Measurements from ENCODE around the gene IL12RB2. TPM values are rescaled to one million over a fixed set of nuclear protein-coding genes. Genes with fewer than 3 reads are reported as not detected.

IL12RB2 gene
- total RNA-seq, 4 donors from 2014 or later = 0.79 to 4.5 (median 1.6) TPM

GRCh38 chr1:67298762-67299161, 8.9 kb upstream of the IL12RB2 start:
- TF ChIP-seq CTCF (IDR thresholded peaks at IDR 0.05) = no peak
- TF ChIP-seq POLR2A (IDR thresholded peaks at IDR 0.05) = no peak
- TF ChIP-seq POLR2AphosphoS5 (IDR thresholded peaks at IDR 0.05) = no peak
- TF ChIP-seq EP300 (IDR thresholded peaks at IDR 0.05) = no peak
- H3K27ac ChIP-seq = no peak overlapping the region
- no peaks in the 10 kb centered on the region for H3K4me1 ChIP-seq
- no peak overlapping the region for H3K4me3 ChIP-seq
- no peaks in the 10 kb centered on the region for H3K36me3 ChIP-seq
- WGBS = 75% methylated on average over 2 of the region's 2 CpGs
- H3K27me3 ChIP-seq = no peaks in the 10 kb centered on the region
- no peak for DNase-seq (ENCODE audit: low spot score in 2 of 2)
- no peaks in the 10 kb centered on the region for H3K9me3 ChIP-seq

- Histone ChIP-seq H3K36me3 (no peaks in the 10 kb centered on the region), H3K4me1 (no peaks in the 10 kb centered on the region), H3K27me3 (no peaks in the 10 kb centered on the region), H3K9me3 (no peaks in the 10 kb centered on the region), H3K4me3 (no peak overlapping the region), H3K27ac (no peak overlapping the region)
- no peak for TF ChIP-seq POLR2A (IDR thresholded peaks at IDR 0.05)
- TF ChIP-seq POLR2AphosphoS5 (IDR thresholded peaks at IDR 0.05) = no peak
- no peak for TF ChIP-seq EP300 (IDR thresholded peaks at IDR 0.05)
- no peak for TF ChIP-seq CTCF (IDR thresholded peaks at IDR 0.05)
- 92% methylated on average over 7 of the region's 7 CpGs for WGBS
- DNase-seq (ENCODE audit: low spot score in 2 of 2) = no peak
Measured at GRCh38 chr1:67299296-67299695, 8.4 kb upstream of the IL12RB2 start.

GRCh38 chr1:67300561-67300960, 7.1 kb upstream of the IL12RB2 start:
- TF ChIP-seq POLR2AphosphoS5 (IDR thresholded peaks at IDR 0.05) (no peak), EP300 (IDR thresholded peaks at IDR 0.05) (no peak), POLR2A (IDR thresholded peaks at IDR 0.05) (no peak), CTCF (IDR thresholded peaks at IDR 0.05) (no peak)
- DNase-seq (ENCODE audit: low spot score in 2 of 2) = no peak
- no peak overlapping the region for H3K27ac ChIP-seq
- no peaks in the 10 kb centered on the region for H3K4me1 ChIP-seq
- no peak overlapping the region for H3K4me3 ChIP-seq
- WGBS = 35% methylated on average over 2 of the region's 2 CpGs
- no peaks in the 10 kb centered on the region for H3K36me3 ChIP-seq
- H3K27me3 ChIP-seq = no peaks in the 10 kb centered on the region
- no peaks in the 10 kb centered on the region for H3K9me3 ChIP-seq

- Histone ChIP-seq H3K4me3 (no peak overlapping the region), H3K27ac (no peak overlapping the region), H3K4me1 (peaks cover 11% of the 10 kb centered on the region), H3K27me3 (peaks cover 12% of the 10 kb centered on the region), H3K36me3 (no peaks in the 10 kb centered on the region), H3K9me3 (no peaks in the 10 kb centered on the region)
- TF ChIP-seq CTCF (IDR thresholded peaks at IDR 0.05) (no peak), POLR2A (IDR thresholded peaks at IDR 0.05) (no peak), POLR2AphosphoS5 (IDR thresholded peaks at IDR 0.05) (no peak), EP300 (IDR thresholded peaks at IDR 0.05) (no peak)
- DNase-seq (ENCODE audit: low spot score in 2 of 2) = no peak
- WGBS = 83% methylated on average over 3 of the region's 3 CpGs
Measured at GRCh38 chr1:67304023-67304422, 3.6 kb upstream of the IL12RB2 start.

- no peaks in the 10 kb centered on the region for H3K36me3 ChIP-seq
- no peak overlapping the region for H3K27ac ChIP-seq
- no peak for TF ChIP-seq EP300 (IDR thresholded peaks at IDR 0.05)
- TF ChIP-seq CTCF (IDR thresholded peaks at IDR 0.05) = no peak
- TF ChIP-seq POLR2A (IDR thresholded peaks at IDR 0.05) = no peak
- TF ChIP-seq POLR2AphosphoS5 (IDR thresholded peaks at IDR 0.05) = no peak
- DNase-seq (ENCODE audit: low spot score in 2 of 2) = no peak
- 89% methylated on average over 7 of the region's 7 CpGs for whole genome bisulfite sequencing
- H3K27me3 ChIP-seq = peaks cover 12% of the 10 kb centered on the region
- no peaks in the 10 kb centered on the region for H3K9me3 ChIP-seq
- H3K4me1 ChIP-seq = peaks cover 11% of the 10 kb centered on the region
- H3K4me3 ChIP-seq = no peak overlapping the region
Measured at GRCh38 chr1:67306547-67306946, 1.1 kb upstream of the IL12RB2 start.

Measured in suprapubic skin (tissue), 4 donors.